Stomach (tissue), 4 donors: Measurements from ENCODE around the gene CBX1.

ENCODE experiments used
- CTCF ChIP-seq, 7 experiments: fragments of 450-650 bp in 4 of 7; fragments of 200-600 bp in 3 of 7; sonication (generic) in 3 of 7; IDR thresholded peaks; one replicate each; pipeline ENCODE4 v1.5.1; 2016 to 2019; ENCODE audit warnings: antibody characterized with exemption in 7 of 7, control low read depth in 2 of 7, mild to moderate bottlenecking in 1 of 7
- EP300 ChIP-seq: sonication (generic); formaldehyde crosslinking; IDR thresholded peaks from one replicate; pipeline ENCODE4 v1.6.1; 2017; ENCODE audit warnings: antibody characterized with exemption
- POLR2A ChIP-seq, 4 donors: fragments of 450-650 bp; IDR thresholded peaks; one replicate each; pipeline ENCODE4 v1.6.1; 2016; ENCODE audit warnings: antibody characterized with exemption in 4 of 4, control low read depth in 2 of 4, mild to moderate bottlenecking in 1 of 4, moderate library complexity in 1 of 4
- POLR2AphosphoS5 ChIP-seq, 3 donors: sonication (generic); formaldehyde crosslinking; IDR thresholded peaks; one replicate each; pipeline ENCODE4 v1.6.1; 2016; ENCODE audit warnings: antibody characterized with exemption in 3 of 3

DNA sequence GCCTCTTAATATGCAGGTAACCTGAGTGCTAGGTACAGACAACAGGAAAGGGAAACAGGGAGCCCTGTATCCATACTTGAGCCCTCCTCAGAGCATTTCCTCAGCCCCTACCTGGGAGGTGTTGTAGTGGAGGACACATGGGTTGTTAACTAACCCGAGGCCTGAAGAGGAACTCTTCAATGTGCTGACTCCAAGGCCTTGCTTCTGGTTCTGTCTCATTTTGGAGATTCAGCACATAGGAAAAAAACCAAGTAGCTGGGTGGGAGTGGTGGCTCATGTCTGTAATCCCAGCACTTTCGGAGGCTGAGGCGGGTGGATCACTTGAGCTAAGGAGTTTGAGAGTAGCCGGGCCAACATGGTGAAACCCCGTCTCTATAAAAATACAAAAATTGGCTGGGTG lies 31.1 kb upstream of the CBX1 start:
- TF ChIP-seq CTCF (IDR thresholded peaks at IDR 0.05) (no peak), POLR2A (IDR thresholded peaks at IDR 0.05) (no peak), EP300 (no peak), POLR2AphosphoS5 (IDR thresholded peaks at IDR 0.05) (no peak)
